ENCODE data around the gene RAB40C. TPM values are rescaled to one million over a fixed set of nuclear protein-coding genes. Genes with fewer than 3 reads are reported as not detected.
"Not testable (repeated sequence)": the region's sequence is repeated elsewhere in the genome, so short reads cannot be mapped to it uniquely, and the experiment has no call there.

RAB40C gene
- total and polyA plus RNA-seq, 2 donors (not counting 1 experiment from before 2014, with no cell fraction given): 12.7 to 26.9 TPM

DNA sequence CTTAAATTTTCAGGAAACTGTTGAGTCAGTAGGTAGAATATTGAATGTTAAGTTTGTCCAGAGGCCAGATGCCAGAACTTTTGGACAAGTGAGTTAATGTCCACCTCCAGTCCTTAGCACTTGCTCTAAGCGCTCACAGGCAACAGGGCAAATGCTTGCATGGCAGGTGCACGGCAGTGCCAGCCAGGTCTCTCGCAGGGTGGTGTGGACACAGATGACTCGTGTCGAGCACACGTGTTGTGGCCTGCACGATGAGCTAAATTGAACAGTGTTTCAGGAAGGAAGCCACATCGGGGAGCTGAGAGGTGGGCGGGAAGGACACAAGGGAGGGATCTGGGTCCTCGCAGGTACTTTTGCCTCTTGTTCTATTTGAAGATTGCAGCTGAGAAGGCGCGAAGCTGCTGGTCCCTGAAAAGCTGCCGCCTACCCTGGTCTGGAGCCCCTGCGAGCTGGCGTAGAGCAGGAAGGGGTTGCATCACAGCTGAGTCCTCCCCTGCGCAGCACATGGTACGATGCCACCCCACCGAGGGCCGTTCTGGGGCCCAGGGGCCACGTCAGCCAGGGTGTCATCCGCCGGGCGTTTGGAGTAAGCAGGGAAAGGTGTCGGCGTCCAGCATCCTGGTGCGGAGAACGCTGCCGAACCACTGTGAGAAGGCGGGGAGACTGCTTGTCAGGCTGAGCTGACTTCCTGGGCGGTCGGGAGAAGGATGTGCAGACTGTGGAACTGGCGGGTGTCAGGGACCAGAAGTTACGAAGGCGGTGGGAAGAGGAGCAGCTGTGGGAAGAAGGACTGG is 6.3 kb downstream of the RAB40C start:
- Mint-ChIP-seq H3K9me3 (ENCODE audit: insufficient read depth) (no peaks in the 10 kb centered on the region), H3K4me1 (peaks cover 27% of the 10 kb centered on the region), H3K27me3 (no peaks in the 10 kb centered on the region), H3K4me3 (no peak overlapping the region), H3K27ac (no peak overlapping the region)
- ATAC-seq (ENCODE audit: low read depth): no peak
- intact Hi-C loops (cut with micrococcal nuclease): no loop called here
- Histone ChIP-seq H3K4me2 (replicated peaks; ENCODE audit: low read depth, low read length, poor library complexity, severe bottlenecking) (no peak overlapping the region), H2AFZ (ENCODE audit: insufficient read depth, low read depth, low read length, poor library complexity, severe bottlenecking) (no peak overlapping the region), H3K4me3 (ENCODE audit: control extremely low read depth in 1 of 5, extremely low read depth in 1 of 5, insufficient read depth in 1 of 5, low read depth in 2 of 5, low read length in 4 of 5) (no peak overlapping the region), H3K9me3 (ENCODE audit: control extremely low read depth in 1 of 3, control insufficient read depth in 2 of 3, insufficient read depth in 1 of 3, low read length in 2 of 3) (peaks cover 0 to 7% (median 0%) of the 10 kb centered on the region in 3 donors), H3K9ac (ENCODE audit: low read length) (no peak overlapping the region), H3K27ac (ENCODE audit: low read length in 2 of 2) (no peak overlapping the region), H4K20me1 (ENCODE audit: control insufficient read depth, insufficient read depth, low read length, poor library complexity, severe bottlenecking) (peaks cover 43% of the 10 kb centered on the region), H3K36me3 (replicated peaks in 1 of 2; ENCODE audit: control extremely low read depth in 1 of 2, control insufficient read depth in 1 of 2, extremely low read depth in 1 of 2, insufficient read depth in 2 of 2, low read length in 1 of 2) (peaks cover 0 to 10% of the 10 kb centered on the region in 2 experiments), H3K4me1 (ENCODE audit: control insufficient read depth in 2 of 2, insufficient read depth in 2 of 2, low read length in 2 of 2) (peaks cover 0 to 7% of the 10 kb centered on the region in 2 donors), H3K79me2 (ENCODE audit: control insufficient read depth, insufficient read depth, low read length) (peaks cover 70% of the 10 kb centered on the region), H3K27me3 (replicated peaks in 1 of 4; ENCODE audit: control extremely low read depth in 1 of 4, control insufficient read depth in 3 of 4, insufficient read depth in 4 of 4, low read length in 3 of 4) (no peaks in the 10 kb centered on the region)
- TF ChIP-seq EZH2 (IDR thresholded peaks at IDR 0.05; ENCODE audit: borderline replicate concordance, insufficient read depth, low read depth, low read length, poor library complexity, severe bottlenecking): no peak
- TF ChIP-seq CTCF (IDR thresholded peaks at IDR 0.05): no peak
- 95% methylated on average over 34 of the region's 34 CpGs for WGBS (ENCODE audit: insufficient coverage)
- ChIA-PET POLR2A (no interaction called here), CTCF (interaction anchor here (0.7 kb wide), 1 partner anchor 9 kb away, joined by 3 read pairs; no protein-coding TSS in a partner anchor)
- DNase-seq: no peak

DNA sequence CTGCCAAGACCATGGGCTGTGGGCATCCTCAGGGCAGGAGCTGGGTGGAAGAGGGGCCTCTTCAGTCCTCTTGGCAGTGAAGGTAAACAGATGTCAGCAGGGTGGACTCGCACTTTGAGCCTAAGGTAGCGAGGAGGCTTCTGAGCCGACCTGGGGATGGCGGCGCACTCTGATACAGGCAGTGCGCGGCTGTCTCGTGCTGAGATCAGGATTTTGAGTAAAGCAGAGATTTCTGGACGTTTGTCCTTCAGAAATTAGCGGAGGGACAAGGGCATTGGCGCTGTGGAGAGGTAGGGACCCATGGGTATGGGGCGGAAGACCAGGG is 6.8 kb downstream of the RAB40C start:
- Mint-ChIP-seq H3K27ac (no peak overlapping the region), H3K4me1 (peaks cover 25% of the 10 kb centered on the region), H3K4me3 (no peak overlapping the region), H3K9me3 (ENCODE audit: insufficient read depth) (no peaks in the 10 kb centered on the region), H3K27me3 (no peaks in the 10 kb centered on the region)
- intact Hi-C loops (cut with micrococcal nuclease): no loop called here
- TF ChIP-seq CTCF (IDR thresholded peaks at IDR 0.05) (no peak), EZH2 (IDR thresholded peaks at IDR 0.05; ENCODE audit: borderline replicate concordance, insufficient read depth, low read depth, low read length, poor library complexity, severe bottlenecking) (no peak)
- no peak for DNase-seq
- CTCF ChIA-PET: interaction anchor here (0.7 kb wide), 1 partner anchor 10 kb away, joined by 3 read pairs; no protein-coding TSS in a partner anchor
- H4K20me1 ChIP-seq (ENCODE audit: control insufficient read depth, insufficient read depth, low read length, poor library complexity, severe bottlenecking): peaks cover 43% of the 10 kb centered on the region
- no peak overlapping the region for H3K27ac ChIP-seq (ENCODE audit: low read length in 2 of 2)
- peaks cover 69% of the 10 kb centered on the region for H3K79me2 ChIP-seq (ENCODE audit: control insufficient read depth, insufficient read depth, low read length)
- H3K4me1 ChIP-seq (ENCODE audit: control insufficient read depth in 2 of 2, insufficient read depth in 2 of 2, low read length in 2 of 2): peaks cover 0 to 5% of the 10 kb centered on the region in 2 donors
- H3K27me3 ChIP-seq (replicated peaks in 1 of 4; ENCODE audit: control extremely low read depth in 1 of 4, control insufficient read depth in 3 of 4, insufficient read depth in 4 of 4, low read length in 3 of 4): no peaks in the 10 kb centered on the region
- H3K36me3 ChIP-seq (replicated peaks in 1 of 2; ENCODE audit: control extremely low read depth in 1 of 2, control insufficient read depth in 1 of 2, extremely low read depth in 1 of 2, insufficient read depth in 2 of 2, low read length in 1 of 2): peaks cover 0 to 13% of the 10 kb centered on the region in 2 experiments
- no peak overlapping the region for H2AFZ ChIP-seq (ENCODE audit: insufficient read depth, low read depth, low read length, poor library complexity, severe bottlenecking)
- ATAC-seq (ENCODE audit: low read depth): no peak
- no peak overlapping the region for H3K9ac ChIP-seq (ENCODE audit: low read length)
- 99% methylated on average over 12 of the region's 12 CpGs for WGBS (ENCODE audit: insufficient coverage)
- POLR2A ChIA-PET: no interaction called here
- H3K4me2 ChIP-seq (replicated peaks; ENCODE audit: low read depth, low read length, poor library complexity, severe bottlenecking): no peak overlapping the region
- H3K9me3 ChIP-seq (ENCODE audit: control extremely low read depth in 1 of 3, control insufficient read depth in 2 of 3, insufficient read depth in 1 of 3, low read length in 2 of 3): peaks cover 0 to 7% (median 0%) of the 10 kb centered on the region in 3 donors
- H3K4me3 ChIP-seq (ENCODE audit: control extremely low read depth in 1 of 5, extremely low read depth in 1 of 5, insufficient read depth in 1 of 5, low read depth in 2 of 5, low read length in 4 of 5): no peak overlapping the region

DNA sequence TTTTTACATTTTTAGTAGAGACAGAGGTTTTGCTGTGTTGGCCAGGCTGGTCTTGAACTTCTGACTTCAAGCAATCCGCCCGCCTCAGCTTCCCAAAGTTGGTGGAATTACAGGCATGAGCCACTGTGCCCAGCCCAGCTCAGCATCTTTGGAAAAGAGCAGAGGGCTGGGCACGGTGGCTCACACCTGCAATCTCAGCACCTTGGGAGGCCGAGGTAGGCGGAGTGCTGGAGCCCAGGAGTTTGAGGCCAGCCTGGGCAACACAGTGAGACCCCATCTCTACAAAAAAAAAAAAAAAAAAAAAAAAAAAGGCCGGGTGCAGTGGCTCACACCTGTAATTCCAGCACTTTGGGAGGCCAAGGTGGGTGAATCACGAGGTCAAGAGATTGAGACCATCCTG is 7.8 kb downstream of the RAB40C start:
- POLR2A ChIA-PET; H3K9me3 ChIP-seq (ENCODE audit: control extremely low read depth in 1 of 3, control insufficient read depth in 2 of 3, insufficient read depth in 1 of 3, low read length in 2 of 3); H3K4me2 ChIP-seq (replicated peaks; ENCODE audit: low read depth, low read length, poor library complexity, severe bottlenecking); ATAC-seq (ENCODE audit: low read depth); H3K4me1 ChIP-seq (ENCODE audit: control insufficient read depth in 2 of 2, insufficient read depth in 2 of 2, low read length in 2 of 2); H3K27me3 ChIP-seq (replicated peaks in 1 of 4; ENCODE audit: control extremely low read depth in 1 of 4, control insufficient read depth in 3 of 4, insufficient read depth in 4 of 4, low read length in 3 of 4); H3K27me3 Mint-ChIP-seq; H3K27ac Mint-ChIP-seq; H3K4me3 ChIP-seq (ENCODE audit: control extremely low read depth in 1 of 5, extremely low read depth in 1 of 5, insufficient read depth in 1 of 5, low read depth in 2 of 5, low read length in 4 of 5); intact Hi-C loops (cut with micrococcal nuclease); H2AFZ ChIP-seq (ENCODE audit: insufficient read depth, low read depth, low read length, poor library complexity, severe bottlenecking); DNase-seq; CTCF ChIA-PET; H3K9me3 Mint-ChIP-seq (ENCODE audit: insufficient read depth); H3K27ac ChIP-seq (ENCODE audit: low read length in 2 of 2); H3K4me3 Mint-ChIP-seq; H3K9ac ChIP-seq (ENCODE audit: low read length): not testable (repeated sequence)
- peaks cover 17% of the 10 kb centered on the region for H3K4me1 Mint-ChIP-seq
- WGBS (ENCODE audit: insufficient coverage): 96% methylated on average over 4 of the region's 7 CpGs
- H3K79me2 ChIP-seq (ENCODE audit: control insufficient read depth, insufficient read depth, low read length): peaks cover 68% of the 10 kb centered on the region
- H4K20me1 ChIP-seq (ENCODE audit: control insufficient read depth, insufficient read depth, low read length, poor library complexity, severe bottlenecking): peaks cover 38% of the 10 kb centered on the region
- H3K36me3 ChIP-seq (replicated peaks in 1 of 2; ENCODE audit: control extremely low read depth in 1 of 2, control insufficient read depth in 1 of 2, extremely low read depth in 1 of 2, insufficient read depth in 2 of 2, low read length in 1 of 2): peaks cover 0 to 13% of the 10 kb centered on the region in 2 experiments

Data from B cell (primary cell).